ENCODE results near the gene C1R.

DNA sequence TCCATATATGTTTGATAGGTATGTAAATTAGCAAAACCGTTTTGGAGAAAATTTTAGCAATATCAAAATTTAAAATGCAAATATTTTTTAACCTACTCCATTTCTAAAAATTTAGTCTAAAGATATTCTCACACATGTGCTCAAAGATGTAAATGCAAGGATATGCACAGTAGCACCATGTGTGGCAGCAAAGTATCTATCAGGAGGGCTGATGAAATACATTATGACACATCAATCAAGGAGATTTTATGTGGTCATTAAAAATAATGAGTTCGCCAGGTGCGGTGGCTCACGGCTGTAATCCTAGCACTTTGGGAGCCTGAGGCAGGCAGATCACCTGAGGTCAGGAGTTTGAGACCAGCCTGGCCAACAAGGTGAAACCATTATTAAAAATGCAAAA lies 8.0 kb upstream of the C1R start:
- TF ChIP-seq, protein P1, sequence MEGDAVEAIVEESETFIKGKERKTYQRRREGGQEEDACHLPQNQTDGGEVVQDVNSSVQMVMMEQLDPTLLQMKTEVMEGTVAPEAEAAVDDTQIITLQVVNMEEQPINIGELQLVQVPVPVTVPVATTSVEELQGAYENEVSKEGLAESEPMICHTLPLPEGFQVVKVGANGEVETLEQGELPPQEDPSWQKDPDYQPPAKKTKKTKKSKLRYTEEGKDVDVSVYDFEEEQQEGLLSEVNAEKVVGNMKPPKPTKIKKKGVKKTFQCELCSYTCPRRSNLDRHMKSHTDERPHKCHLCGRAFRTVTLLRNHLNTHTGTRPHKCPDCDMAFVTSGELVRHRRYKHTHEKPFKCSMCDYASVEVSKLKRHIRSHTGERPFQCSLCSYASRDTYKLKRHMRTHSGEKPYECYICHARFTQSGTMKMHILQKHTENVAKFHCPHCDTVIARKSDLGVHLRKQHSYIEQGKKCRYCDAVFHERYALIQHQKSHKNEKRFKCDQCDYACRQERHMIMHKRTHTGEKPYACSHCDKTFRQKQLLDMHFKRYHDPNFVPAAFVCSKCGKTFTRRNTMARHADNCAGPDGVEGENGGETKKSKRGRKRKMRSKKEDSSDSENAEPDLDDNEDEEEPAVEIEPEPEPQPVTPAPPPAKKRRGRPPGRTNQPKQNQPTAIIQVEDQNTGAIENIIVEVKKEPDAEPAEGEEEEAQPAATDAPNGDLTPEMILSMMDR (conservative IDR thresholded peaks at IDR 0.05; ENCODE audit: low read depth, low read length) = no peak
- no peak for TF ChIP-seq EZH2 (IDR thresholded peaks at IDR 0.05; ENCODE audit: low read length, unreplicated experiment)
